ENCODE results near the gene OLIG2. TPM values are rescaled to one million over a fixed set of nuclear protein-coding genes. Genes with fewer than 3 reads are reported as not detected.

OLIG2 gene
- total RNA-seq, 4 donors from 2014 or later: not detected

DNA sequence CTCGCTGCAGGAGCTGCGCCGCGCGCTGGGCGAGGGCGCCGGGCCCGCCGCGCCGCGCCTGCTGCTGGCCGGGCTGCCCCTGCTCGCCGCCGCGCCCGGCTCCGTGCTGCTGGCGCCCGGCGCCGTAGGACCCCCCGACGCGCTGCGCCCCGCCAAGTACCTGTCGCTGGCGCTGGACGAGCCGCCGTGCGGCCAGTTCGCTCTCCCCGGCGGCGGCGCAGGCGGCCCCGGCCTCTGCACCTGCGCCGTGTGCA is 44.9 kb downstream of the OLIG2 start:
- H3K27ac ChIP-seq: no peak overlapping the region
- H3K9me3 ChIP-seq: peaks cover 0 to 25% (median 0%) of the 10 kb centered on the region in 3 donors
- ATAC-seq: no peak
- H3K36me3 ChIP-seq: no peaks in the 10 kb centered on the region
- WGBS, 2 donors (ENCODE audit: low coverage in 1 of 2): no CpG with 5 or more reads among the region's 44 CpGs
- peak overlapping the region in 1 of 2 donors; percentile 35 for H3K4me3 ChIP-seq
- peaks cover 100% of the 10 kb centered on the region for H3K27me3 ChIP-seq
- TF ChIP-seq, protein P1, sequence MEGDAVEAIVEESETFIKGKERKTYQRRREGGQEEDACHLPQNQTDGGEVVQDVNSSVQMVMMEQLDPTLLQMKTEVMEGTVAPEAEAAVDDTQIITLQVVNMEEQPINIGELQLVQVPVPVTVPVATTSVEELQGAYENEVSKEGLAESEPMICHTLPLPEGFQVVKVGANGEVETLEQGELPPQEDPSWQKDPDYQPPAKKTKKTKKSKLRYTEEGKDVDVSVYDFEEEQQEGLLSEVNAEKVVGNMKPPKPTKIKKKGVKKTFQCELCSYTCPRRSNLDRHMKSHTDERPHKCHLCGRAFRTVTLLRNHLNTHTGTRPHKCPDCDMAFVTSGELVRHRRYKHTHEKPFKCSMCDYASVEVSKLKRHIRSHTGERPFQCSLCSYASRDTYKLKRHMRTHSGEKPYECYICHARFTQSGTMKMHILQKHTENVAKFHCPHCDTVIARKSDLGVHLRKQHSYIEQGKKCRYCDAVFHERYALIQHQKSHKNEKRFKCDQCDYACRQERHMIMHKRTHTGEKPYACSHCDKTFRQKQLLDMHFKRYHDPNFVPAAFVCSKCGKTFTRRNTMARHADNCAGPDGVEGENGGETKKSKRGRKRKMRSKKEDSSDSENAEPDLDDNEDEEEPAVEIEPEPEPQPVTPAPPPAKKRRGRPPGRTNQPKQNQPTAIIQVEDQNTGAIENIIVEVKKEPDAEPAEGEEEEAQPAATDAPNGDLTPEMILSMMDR (IDR thresholded peaks at IDR 0.05): no peak
- no peak for TF ChIP-seq EP300 (IDR thresholded peaks at IDR 0.05)
- no peak for TF ChIP-seq POLR2AphosphoS5 (IDR thresholded peaks at IDR 0.05)
- TF ChIP-seq POLR2A (IDR thresholded peaks at IDR 0.05): no peak
- H3K4me1 ChIP-seq: peaks cover 0 to 30% (median 18%) of the 10 kb centered on the region in 3 donors

DNA sequence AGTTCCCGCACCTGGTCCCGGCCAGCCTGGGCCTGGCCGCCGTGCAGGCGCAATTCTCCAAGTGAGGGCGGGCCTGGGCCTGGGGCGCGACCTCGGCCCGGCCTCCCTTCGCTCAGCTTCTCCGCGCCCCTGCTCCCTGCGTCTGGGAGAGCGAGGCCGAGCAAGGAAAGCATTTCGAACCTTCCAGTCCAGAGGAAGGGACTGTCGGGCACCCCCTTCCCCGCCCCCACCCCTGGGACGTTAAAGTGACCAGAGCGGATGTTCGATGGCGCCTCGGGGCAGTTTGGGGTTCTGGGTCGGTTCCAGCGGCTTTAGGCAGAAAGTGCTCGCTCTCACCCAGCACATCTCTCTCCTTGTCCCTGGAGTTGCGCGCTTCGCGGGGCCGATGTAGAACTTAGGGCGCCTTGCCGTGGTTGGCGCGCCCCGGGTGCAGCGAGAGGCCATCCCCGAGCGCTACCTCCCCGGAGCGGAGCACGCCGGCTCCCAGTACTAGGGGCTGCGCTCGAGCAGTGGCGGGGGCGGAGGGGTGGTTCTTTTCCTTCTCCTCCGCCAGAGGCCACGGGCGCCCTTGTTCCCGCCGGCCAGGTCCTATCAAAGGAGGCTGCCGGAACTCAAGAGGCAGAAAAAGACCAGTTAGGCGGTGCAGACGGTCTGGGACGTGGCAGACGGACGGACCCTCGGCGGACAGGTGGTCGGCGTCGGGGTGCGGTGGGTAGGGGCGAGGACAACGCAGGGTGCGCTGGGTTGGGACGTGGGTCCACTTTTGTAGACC is 45.4 kb downstream of the OLIG2 start:
- no peak overlapping the region for H3K27ac ChIP-seq
- ATAC-seq: peak; percentile 25
- H3K27me3 ChIP-seq: peaks cover 100% of the 10 kb centered on the region
- peak overlapping the region in 1 of 2 donors; percentile 35 for H3K4me3 ChIP-seq
- no peak for TF ChIP-seq POLR2AphosphoS5 (IDR thresholded peaks at IDR 0.05)
- no peak for TF ChIP-seq POLR2A (IDR thresholded peaks at IDR 0.05)
- no peak for TF ChIP-seq EP300 (IDR thresholded peaks at IDR 0.05)
- TF ChIP-seq, protein P1 (IDR thresholded peaks at IDR 0.05): no peak
- peaks cover 0 to 30% (median 18%) of the 10 kb centered on the region in 3 donors for H3K4me1 ChIP-seq
- no peaks in the 10 kb centered on the region for H3K36me3 ChIP-seq
- WGBS, 2 donors (ENCODE audit: low coverage in 1 of 2): no CpG with 5 or more reads among the region's 69 CpGs
- H3K9me3 ChIP-seq: peaks cover 0 to 25% (median 0%) of the 10 kb centered on the region in 3 donors

DNA sequence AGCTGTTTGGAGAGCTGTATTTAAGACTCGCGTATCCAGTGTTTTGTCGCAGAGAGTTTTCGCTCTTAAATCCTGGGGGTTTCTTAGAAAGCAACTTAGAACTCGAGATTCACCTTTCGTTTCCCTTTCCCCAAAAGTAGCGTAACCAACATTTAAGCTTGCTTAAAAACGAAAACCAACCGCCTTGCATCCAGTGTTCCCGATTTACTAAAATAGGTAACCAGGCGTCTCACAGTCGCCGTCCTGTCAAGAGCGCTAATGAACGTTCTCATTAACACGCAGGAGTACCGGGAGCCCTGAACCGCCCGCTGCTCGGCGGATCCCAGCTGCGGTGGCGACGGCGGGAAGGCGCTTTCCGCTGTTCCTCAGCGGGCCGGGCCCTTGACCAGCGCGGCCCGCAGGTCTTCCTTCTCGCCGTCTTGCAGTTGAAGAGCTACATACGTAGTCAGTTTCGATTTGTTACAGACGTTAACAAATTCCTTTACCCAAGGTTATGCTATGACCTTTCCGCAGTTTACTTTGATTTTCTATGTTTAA is 46.1 kb downstream of the OLIG2 start:
- H3K4me1 ChIP-seq: peaks cover 0 to 30% (median 18%) of the 10 kb centered on the region in 3 donors
- H3K4me3 ChIP-seq: peak overlapping the region; percentile 24 to 35
- 2 to 3% methylated on average over 14 to 17 of the region's 38 CpGs for whole genome bisulfite sequencing, 2 donors (ENCODE audit: low coverage in 1 of 2)
- no peak for ATAC-seq
- no peaks in the 10 kb centered on the region for H3K36me3 ChIP-seq
- peaks cover 100% of the 10 kb centered on the region for H3K27me3 ChIP-seq
- H3K9me3 ChIP-seq: peaks cover 0 to 25% (median 0%) of the 10 kb centered on the region in 3 donors
- TF ChIP-seq EP300 (IDR thresholded peaks at IDR 0.05) (no peak), POLR2AphosphoS5 (IDR thresholded peaks at IDR 0.05) (no peak), POLR2A (IDR thresholded peaks at IDR 0.05) (no peak)
- TF ChIP-seq, protein P1 (IDR thresholded peaks at IDR 0.05): no peak
- no peak overlapping the region for H3K27ac ChIP-seq

DNA sequence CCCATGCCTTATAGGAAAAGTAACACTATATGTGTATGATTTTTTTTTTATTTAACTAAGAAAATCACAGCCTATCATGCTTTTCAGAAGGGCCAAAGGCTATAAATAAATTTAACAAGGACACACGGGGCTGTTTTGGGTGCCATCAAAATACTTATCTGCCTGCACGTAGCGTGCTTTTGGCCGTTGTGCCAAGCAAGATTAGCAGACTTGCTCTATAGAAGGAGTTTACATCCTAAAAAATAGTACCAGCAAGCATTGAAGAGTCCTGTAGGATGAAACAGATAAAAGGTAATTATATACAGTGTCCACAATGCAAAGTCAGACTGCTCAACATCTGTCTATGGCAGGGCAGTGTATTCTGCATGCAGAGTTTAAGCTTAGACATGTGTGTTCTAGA is 47.9 kb downstream of the OLIG2 start:
- no peak for ATAC-seq
- Histone ChIP-seq H3K27ac (no peak overlapping the region), H3K36me3 (no peaks in the 10 kb centered on the region), H3K4me3 (no peak overlapping the region), H3K27me3 (peaks cover 99% of the 10 kb centered on the region), H3K9me3 (peaks cover 0 to 15% (median 0%) of the 10 kb centered on the region in 3 donors), H3K4me1 (peaks cover 0 to 30% (median 18%) of the 10 kb centered on the region in 3 donors)
- no peak for TF ChIP-seq EP300 (IDR thresholded peaks at IDR 0.05)
- TF ChIP-seq, protein P1 (IDR thresholded peaks at IDR 0.05): no peak
- WGBS, 2 donors (ENCODE audit: low coverage in 1 of 2): 58 to 62% methylated on average over 4 of the region's 4 CpGs

DNA sequence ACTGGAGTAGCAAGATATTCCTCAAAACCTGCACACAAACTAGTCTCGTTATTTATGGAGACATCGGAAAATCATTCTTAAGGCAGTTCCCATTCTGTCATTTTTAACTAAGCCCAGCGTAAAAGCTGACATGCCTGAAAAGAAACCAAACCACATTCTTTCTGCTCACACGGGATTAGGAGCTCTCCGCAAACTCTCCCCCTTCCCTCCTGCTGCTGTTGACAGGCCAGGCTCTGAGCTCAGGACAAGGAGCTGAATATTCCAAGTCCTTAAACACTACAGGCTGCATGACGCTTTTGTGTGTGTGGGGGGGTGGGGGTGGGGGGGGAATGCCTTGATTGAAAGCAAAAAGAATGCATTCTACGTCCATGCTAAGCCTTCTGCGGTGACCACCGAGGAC is 49.4 kb downstream of the OLIG2 start:
- WGBS, 2 donors (ENCODE audit: low coverage in 1 of 2): 13 to 35% methylated on average over 5 to 6 of the region's 9 CpGs
- no peak for ATAC-seq
- Histone ChIP-seq H3K27ac (no peak overlapping the region), H3K4me3 (no peak overlapping the region), H3K36me3 (no peaks in the 10 kb centered on the region), H3K9me3 (no peaks in the 10 kb centered on the region), H3K4me1 (peaks cover 0 to 24% (median 14%) of the 10 kb centered on the region in 3 donors), H3K27me3 (peaks cover 90% of the 10 kb centered on the region)
- TF ChIP-seq POLR2AphosphoS5 (IDR thresholded peaks at IDR 0.05) (no peak), POLR2A (IDR thresholded peaks at IDR 0.05) (no peak), EP300 (IDR thresholded peaks at IDR 0.05) (no peak)
- TF ChIP-seq, protein P1 (IDR thresholded peaks at IDR 0.05): no peak

Measured in gastroesophageal sphincter (tissue), 4 donors.